HG02642 (cell line): ENCODE results near the gene ZNRD2.
"Not testable (repeated sequence)": the region's sequence is repeated elsewhere in the genome, so short reads cannot be mapped to it uniquely, and the experiment has no call there.

Experiments used
- ATAC-seq: cut with Tn5 transposase; IDR thresholded peaks from one replicate; pipeline ENCODE4 v1.9.1; 2021; ENCODE audit warnings: mild to moderate bottlenecking; ENCODE audit not compliant: unreplicated experiment, poor library complexity

ZNRD2 gene

DNA sequence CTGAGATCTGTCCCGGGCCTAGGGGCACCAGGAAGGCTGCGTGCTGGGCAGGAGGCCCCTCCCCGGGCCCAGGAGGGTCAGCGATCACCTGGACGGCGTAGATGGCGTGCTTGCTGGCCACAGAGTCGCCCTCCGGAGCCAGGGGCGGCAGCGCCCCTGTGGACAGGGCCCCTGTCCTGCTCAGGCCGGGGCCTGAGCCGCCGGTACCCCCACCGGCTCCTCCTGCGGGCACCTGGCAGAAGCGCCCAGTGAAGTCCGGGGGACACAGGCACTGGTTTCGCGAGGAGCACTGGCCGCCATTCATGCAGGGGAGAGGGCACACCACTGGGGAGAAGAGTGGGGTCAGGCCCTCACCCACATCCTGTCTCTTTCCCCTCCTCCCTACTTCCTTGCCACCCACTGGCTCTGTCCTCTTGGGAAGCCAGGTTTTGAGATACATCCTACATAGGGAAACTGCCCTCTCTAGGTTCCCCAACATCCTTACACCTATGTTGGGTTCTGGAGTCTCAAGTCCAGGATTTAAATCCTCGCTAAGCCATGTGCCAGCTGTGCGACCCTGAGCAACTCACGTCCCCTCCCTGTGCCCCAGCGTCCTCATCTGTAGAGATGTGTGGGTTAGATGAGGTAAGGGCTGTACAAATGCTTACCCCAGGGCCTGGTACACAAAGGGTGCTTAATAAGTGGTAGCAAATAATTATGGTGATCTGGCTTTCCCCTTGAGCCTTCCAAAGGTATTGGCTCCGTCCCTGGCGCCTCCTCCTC is 16.0 kb upstream of the ZNRD2 start:
- no peak for ATAC-seq

DNA sequence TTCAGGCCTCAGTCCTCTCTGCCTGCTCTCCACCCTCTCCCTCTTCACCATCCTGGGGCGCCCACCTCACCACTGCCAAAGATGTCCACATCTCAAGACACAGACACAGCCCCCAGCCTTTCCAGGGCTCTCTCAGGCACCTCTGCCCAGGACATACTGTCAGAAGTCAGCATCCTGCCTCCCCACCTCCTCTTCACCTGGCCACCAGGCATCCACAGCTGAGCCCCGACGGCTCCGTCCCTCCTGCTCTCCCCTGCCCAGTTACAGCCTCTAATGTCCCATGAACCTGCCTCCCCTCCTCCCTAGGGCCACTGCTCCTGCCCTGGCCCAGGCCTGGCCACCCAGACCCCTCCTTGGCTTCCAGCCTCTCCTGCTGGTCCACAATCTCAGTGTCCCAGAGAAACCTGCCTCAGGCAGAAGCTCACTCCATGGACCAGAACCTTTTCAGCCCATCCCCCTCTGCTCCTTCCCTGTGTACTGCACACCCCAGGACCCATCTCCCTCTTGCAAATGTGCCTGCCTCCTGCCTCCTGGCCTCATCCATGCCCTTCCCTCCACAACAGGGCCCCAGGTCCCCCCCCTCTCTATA is 15.3 kb upstream of the ZNRD2 start:
- ATAC-seq, result no peak

DNA sequence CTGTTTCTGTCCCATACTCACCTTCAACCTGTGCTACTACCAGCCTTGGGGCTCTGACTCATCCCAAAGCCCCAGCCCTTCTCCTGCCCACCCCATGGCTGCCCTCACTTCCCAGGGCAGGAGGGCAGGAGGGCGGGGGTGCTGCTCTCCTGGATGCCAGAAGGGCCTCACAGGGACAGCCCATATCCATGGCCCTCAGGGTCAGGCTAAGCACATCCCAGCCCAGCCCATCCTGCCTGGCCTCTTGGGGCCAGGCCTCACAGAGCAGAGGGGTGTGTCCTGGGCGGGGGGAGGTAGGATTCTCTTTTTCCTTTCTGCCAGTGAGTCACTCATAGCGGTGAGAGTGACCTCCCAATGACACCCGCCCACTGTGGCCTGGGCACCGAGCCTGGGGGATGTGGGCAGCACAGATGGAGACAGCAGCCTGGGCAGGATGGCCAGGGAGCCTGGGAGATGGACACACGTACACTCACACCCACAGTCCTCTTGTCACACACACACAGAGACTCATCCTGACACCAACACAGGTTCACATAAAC is 14.5 kb upstream of the ZNRD2 start:
- ATAC-seq, result no peak

DNA sequence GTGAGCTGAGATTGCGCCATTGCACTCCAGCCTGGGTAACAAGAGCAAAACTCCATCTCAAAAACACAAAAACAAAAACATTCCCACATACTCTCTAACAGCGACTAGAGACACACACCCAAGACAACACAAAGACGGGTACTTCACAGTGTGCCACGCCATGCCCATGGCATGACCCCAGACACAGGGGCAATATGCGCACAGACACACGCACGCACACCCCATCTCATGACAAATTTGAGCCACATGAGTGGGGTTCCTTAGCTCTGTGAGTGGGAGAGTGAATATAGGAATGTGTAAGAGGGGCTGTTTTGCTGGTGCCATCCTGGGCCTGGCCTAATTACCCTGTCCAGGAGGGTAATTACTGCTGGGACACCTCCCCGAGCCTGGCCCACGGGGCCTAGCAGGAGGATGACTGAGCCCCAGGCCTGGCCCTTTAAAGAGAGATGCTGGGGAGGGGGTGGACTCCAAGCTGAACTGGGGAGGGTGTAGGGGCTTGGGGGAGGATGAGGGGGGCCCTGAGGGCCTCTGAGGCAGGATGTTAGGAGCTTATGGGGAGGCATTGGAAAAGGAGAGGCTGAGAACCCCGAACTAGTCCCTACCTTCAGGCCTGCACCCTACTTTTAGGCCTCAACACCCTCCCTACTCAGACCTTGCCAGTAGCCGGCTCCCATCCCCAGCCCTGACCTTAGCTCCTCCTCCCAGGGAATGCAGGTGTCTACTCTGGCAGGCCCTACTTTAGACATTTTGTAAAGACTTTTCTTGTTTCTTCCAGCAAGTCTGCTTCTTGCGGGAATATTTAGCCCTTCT is 13.6 kb upstream of the ZNRD2 start:
- ATAC-seq, result no peak

DNA sequence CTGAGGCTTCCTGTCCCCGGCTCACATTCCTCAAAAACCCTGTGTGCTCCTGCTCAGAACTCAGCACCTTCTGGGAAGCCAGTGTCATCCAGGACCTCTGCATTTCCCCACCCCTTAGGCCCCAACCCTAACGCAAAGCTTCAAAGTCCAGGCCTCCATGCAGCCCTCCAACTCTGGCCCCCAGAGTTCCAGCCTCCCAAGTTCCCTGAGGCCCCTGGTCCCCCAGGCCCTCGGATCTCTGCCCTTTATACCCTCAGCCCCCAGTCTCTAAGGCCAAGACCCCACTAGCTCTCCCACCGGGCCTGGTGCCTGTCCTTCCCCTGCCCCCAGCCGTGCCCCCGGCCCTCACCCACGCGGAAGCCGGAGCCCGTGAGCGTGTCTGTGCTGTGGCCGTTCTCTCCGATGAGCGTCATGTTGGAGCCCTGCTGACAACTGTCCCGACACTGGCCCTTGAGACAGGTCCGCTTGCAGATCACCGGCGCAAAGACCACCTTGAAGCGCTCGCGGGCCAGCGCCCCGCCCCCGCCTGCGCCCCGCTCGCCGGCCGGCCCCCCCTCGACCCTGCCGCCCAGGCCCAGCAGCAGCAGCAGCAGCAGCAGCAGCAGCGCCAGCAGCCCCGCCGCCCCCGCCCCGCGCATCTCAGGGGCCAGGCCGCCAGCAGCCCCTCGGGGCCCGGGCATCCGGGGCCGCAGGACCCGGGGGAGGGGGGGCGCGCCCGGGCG is 12.8 kb upstream of the ZNRD2 start:
- no peak for ATAC-seq

DNA sequence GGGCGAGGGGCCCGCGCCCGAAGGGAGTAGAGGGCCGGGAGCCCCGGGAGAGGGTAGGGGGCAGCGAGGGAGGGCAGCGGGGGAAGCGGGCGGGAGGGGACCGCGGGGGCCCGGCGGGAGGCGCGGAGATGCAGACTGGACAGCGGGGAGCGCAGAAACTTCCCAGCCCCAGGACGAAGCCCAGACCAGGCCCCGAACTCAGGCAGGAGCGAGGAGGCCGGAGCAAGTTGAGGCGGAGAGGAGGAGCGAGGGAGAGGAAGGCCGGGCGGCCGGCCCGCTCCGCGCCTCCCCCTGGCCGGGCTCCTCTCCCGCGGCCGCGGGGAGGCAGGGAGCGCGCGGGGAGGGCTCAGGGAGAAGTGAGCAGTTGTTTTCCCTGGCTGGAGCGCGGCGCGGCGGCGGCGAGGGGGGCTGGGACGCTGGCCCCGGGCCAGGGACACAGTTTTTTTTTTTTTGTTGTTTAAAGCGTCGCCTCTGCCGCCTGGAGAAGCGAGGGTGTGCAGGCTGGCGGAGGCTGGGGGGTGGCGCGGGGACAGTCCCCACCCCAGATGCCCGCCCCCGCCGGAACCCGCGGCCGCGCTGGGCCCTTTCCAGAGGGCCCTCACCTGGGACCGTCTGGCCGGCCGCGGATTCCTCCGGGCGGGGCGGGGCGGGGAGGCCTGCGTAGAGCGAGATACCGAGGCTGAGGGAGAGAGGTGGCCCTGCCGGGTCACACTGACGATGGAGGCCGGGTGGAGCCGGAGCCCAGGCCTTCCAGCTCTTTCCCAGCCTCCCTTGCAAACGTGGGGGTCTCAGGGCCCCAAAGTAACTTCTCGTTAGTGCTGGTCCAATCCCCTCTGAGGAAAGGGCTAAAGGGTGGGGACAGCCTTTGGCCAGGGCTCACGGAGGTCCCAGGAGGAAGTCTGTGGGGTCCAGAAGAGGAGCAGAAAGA is 12.0 kb upstream of the ZNRD2 start, which contains the start of gene LTBP3:
LTBP3 (minus strand) TSS at position 358 of the 928 bp plus-strand sequence. CDS start 400 bp downstream, outside the sequence.
- no peak for ATAC-seq

DNA sequence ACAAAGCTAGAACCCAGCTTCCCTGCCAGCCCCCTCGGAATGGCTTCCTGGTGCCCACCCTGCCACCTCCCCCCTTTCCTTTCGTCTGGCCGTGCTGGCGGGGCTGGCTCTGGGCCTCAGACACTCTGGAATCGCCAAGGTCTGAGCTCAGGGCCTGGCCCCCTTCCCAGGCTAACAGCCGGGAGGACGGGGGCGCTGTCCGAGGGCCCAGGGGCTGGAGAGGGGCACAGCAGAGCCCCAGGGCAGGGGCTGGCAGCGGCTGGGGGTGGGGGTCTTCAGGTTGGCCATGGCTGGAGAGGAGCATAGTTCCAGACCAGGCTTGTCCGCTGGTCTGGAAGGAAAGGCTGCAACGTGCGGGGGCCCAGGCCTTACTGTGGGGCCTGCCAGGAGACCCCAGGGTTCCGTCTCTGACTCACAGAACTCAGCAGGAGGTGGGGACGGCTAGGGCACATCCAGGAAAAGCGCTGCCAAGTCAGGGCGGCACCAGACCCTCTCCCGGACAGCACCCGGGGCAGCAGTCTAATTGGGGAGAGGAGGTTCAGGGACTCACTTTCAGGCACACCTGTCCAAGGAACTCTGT is 11.3 kb upstream of the ZNRD2 start:
- no peak for ATAC-seq

DNA sequence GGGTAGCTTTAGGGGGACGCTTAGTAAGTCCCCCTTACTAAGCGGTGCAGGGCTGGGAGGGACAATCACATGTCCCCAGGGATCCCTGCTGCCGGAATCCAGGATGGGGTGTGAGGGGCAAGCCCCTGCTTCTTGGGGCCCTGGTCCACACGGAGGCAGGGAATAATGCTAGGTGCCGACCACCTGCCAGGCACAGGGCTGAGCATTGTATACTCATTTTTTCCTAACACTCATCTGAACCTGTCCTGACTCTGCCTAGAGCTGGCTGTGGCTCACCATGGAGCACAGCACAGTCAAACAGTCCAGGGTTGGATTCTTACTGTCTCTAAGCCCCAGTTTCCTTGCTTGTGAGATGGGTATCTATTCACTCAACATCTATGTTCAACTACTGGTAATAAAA is 10.7 kb upstream of the ZNRD2 start:
- ATAC-seq, result no peak

DNA sequence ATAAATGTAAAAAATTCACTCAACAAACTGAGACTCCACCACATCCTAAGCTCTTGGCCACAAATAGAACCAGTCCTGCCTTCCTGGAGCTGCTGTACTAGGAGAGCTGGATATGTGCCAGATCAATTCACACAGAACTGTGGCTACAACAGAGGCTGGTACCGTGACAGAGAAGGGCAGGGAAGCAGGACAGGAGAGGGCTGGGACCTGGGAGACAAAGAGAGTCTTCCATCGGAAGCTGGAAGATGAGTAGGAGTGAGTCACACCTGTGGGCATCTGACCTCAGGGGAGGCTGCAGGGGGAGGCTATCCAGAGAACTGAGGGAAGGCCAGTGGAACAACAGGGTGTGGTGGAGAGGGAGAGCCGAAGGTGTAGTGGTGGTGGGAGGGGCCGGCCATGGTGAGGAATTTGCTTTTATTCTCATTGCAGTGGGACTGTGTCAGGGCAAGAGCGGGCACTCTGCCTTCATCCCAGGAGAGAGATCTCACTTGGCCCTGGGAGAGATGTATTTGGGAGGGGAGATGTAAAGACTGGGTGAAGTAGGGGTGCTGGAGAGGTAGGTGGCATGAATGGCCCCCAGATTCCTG is 10.2 kb upstream of the ZNRD2 start:
- no peak for ATAC-seq

DNA sequence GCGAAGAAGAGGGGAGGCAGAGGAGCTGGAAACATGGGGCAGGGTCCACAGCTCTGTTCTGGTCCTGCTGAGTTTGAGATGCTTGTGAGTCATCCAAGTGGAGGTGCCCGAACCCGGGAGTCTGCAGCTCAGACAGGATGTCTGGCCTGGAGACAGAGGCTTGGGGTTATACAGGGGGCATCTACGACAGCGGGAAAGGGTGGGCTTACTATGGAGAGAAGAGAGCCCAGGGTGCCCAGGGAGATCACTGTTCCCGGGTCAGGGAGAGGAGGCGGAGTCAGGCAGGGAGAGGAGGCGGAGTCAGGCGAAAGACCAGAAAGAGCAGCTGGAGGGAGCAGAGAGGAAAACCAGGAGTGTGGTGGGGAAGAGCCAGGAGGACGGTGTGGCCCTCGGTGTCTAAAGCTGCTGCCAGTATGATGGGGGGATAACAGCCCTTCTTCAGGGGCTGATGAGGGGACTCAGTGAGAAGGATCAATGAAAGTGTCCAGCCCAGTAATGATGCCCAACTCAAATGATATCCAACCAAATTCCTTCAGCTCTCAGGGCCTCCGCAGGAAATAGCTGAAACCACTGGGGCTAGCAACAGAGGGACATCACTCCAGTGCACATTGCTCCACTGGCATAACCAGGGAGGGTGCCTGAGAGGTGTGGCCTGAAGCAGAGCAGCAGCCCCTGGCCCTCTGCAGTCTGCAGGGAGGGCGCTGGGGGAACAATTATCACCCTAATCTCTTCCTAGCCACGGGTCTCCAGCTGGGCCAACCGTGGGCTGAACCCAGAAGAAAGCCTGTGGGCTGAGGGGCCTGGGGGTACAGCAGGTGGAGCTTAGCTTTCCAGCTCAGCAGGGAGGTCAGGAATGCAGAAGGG is 9.5 kb upstream of the ZNRD2 start:
- ATAC-seq, result no peak

DNA sequence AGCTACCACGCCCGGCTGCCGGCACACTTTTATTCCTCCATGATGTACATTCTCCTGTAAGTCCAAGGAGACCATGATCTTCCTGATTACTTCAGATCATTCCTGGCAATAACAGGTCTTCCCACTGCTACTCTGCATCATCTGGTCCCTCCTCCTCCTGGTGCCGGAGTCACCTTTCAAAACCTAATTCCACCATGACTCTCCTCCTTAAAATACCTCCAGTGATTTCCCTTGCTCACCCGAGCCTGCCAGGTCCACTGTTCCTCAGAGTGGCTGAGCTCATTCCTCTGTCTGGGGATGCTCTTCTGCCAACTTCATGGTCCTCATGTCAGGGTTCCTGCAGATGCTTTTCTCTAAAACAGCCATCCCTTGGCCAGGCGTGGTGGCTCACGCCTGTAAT is 8.3 kb upstream of the ZNRD2 start:
- no peak for ATAC-seq

DNA sequence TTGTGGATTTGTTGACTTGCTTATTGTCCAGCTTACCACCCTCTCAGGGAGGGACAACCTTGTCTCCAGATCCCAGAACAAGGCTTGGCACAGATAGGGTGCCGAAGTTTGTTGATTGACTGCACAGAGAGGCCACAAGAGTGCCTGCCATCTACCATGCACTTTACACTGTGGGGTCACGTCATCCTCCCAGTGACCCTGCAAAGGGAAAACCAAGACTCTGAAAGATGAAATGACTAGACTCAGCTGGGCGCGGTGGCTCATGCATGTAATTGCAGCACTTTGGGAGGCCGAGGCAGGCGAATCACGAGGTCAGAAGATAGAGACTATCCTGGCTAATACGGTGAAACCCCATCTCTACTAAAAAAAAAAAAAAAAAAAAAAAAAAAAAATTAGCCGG is 7.5 kb upstream of the ZNRD2 start:
- ATAC-seq, result no peak

DNA sequence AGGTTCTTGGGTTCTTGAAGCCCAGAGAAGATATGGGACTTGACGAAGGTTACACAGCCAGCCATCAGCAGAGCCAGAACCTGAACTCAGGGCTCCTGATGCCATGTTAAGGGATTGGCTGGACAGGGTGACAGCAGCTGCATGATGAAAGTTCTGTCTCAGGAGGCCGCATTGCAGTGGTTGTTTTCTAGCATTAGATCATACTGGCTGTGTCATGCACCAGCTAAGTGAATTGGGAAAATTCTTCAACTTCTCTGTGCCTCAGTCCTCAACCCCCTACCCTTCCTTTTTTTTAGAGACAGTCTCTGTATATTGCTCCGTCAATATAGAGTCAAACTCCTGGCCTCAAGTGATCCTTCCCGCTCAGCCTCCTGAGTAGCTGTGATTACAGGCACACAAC is 6.7 kb upstream of the ZNRD2 start:
- no peak for ATAC-seq

DNA sequence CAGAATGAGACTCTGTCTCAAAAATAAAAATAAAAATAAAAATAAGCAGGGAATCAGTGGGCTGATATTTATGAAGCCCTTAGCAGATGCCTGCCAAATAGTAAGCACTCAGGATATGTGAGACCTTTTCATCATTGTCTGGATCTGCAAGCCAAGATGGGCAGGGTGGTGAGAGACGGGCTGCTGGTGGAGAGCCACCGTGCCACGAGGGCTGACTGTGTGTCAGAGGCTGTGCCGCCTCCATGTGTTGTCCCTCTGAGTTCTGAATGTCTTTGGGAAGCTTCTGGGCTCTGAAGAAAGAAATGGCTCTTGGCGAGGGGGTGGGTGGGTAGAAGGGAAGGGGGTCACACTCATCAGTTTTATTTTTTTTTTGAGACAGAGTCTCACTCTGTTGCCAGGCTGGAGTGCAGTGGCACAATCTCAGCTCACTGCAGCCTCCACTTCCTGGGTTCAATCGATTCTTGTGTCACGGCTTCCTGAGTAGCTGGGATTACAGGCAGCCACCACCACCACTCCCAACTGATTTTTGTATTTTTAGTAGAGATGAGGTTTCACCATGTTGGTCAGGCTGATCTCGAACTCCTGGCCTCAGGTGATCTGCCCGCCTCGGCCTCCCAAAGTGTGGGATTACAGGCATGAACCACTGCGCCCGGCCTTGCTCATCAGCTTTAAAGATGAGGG is 5.3 kb upstream of the ZNRD2 start:
- not testable (repeated sequence) for ATAC-seq

DNA sequence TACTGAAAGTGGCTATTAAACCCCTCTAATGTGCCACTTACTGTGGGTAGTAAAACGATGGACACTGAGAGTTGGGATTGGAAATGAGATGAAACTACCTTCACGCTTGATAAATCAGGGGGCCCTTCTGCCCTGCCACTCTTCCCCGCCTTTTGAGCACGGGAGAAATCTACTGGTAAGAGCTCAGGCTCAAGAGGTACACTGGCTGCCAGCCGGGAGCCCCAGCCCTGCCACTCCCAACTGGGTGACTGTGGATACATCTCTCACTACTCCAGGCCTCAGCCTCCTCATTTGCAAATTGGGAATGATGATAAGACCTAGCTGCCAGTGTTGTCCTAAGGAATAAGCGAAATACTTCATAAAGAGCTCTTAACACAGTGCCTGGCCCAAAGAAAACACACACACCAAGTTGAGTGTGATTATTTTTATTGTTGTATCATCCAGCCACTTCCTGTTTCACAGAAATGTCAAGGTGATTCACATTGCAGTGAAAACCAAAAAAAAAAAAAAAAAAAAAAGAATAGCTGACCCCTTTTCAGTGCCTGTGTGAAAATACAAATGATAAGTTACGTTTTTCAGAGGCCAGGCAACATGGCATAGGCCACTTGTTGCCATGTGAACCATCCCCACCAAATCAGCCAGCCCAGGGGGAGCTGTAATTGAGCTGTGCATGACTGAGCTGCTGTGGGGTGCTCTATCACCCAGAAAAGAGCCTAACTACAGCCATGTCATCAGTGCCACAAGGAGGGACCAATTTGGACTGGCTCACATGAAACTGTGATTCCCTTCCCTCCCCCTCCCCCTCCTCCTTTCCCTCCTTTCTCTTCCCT is 4.4 kb upstream of the ZNRD2 start:
- no peak for ATAC-seq
